ENCODE measurements around the gene DCTN2. TPM values are rescaled to one million over a fixed set of nuclear protein-coding genes. Genes with fewer than 3 reads are reported as not detected.

DCTN2 gene
- total and polyA plus RNA-seq, 7 experiments from 2014 or later = 52.1 to 78.8 (median 63.0) TPM

DNA sequence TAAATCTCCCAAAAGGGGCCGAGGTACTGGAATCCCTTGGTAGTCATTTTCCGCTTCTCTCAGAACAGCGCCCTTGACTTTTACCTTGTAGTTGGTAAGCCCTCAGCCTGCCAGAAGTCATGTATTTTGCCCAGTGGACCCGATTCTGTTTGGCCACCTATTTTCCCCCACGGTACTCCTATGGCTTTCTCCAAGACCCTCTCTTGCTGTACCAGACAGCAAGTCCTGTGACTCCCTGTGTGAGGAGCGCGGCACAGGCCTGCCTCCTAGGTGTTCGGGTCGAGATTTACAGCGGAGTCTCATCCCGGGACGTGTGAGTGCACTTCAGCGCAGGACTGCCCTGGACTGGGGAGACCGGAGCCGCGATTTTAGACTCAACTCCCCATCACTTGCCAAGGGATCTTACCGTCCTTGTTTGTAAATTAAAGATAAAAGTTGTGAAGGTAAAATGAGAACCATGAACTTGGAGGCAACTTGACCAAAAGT is 25.4 kb downstream of the DCTN2 start:
- Histone ChIP-seq H3K9me3 (ENCODE audit: control insufficient read depth in 2 of 3, low read length in 3 of 3) (no peaks in the 10 kb centered on the region), H3K27ac (ENCODE audit: low read depth, low read length) (peak overlapping the region; percentile 91), H3K4me1 (ENCODE audit: control insufficient read depth in 2 of 2, insufficient read depth in 2 of 2, low read length in 2 of 2) (peaks cover 32 to 41% of the 10 kb centered on the region in 2 donors), H3K4me3 (ENCODE audit: low read length) (peak overlapping the region; percentile 68), H3K36me3 (ENCODE audit: control insufficient read depth in 2 of 3, insufficient read depth in 3 of 3, low read length in 3 of 3) (peaks cover 0 to 38% (median under 1%) of the 10 kb centered on the region in 3 experiments), H3K27me3 (ENCODE audit: control insufficient read depth in 2 of 2, insufficient read depth in 2 of 2, low read length in 2 of 2) (no peaks in the 10 kb centered on the region)
- Mint-ChIP-seq H3K36me3 (peaks cover 0 to 24% (median 5%) of the 10 kb centered on the region in 5 donors), H3K9me3 (peaks cover 0 to 14% (median 0%) of the 10 kb centered on the region in 11 donors), H3K4me1 (peaks cover 47 to 69% (median 57%) of the 10 kb centered on the region in 7 donors), H3K27me3 (peaks cover 0 to 7% (median 0%) of the 10 kb centered on the region in 5 donors), H3K27ac (peak overlapping the region; percentile 97 to 100 (median 99)), H3K4me3 (peak overlapping the region; percentile 89 to 99 (median 98))
- intact Hi-C loops (cut with micrococcal nuclease) = loop anchor here (1.0 to 10.0 kb wide), 11 partner anchors 61 to 1705 kb away; partner anchors contain the start of genes NAB2 (in 2 of the 2), DGKA (in 1 of the 2), NACA (in 1 of the 2) and RPL41 (in 1 of the 2)
- no peak for ATAC-seq
- ChIA-PET CTCF (interaction anchor here (1.0 kb wide), 1 partner anchor 63 kb away, joined by 5 read pairs; no protein-coding TSS in a partner anchor), POLR2A (interaction anchor here (1.0 to 2.6 kb wide), 7 partner anchors 9 to 60 kb away, joined by 3 to 50 read pairs (median 4); partner anchors contain the start of genes ARHGAP9 and DCTN2)
- DNase-seq = peak in 4 of 9 donors; percentile 24 to 40 (median 32)

- intact Hi-C loops (cut with micrococcal nuclease) = loop anchor here (1.0 to 10.0 kb wide), 19 partner anchors 27 to 1588 kb away; partner anchors contain the start of genes CDK4 (in 2 of the 2), DCTN2 (in 2 of the 2), GLI1 (in 2 of the 2) and NAB2 (in 2 of the 2)
- H3K36me3 ChIP-seq (ENCODE audit: control insufficient read depth in 2 of 3, insufficient read depth in 3 of 3, low read length in 3 of 3) = peaks cover 8 to 38% (median 8%) of the 10 kb centered on the region in 3 experiments
- H3K4me1 Mint-ChIP-seq = peaks cover 47 to 80% (median 56%) of the 10 kb centered on the region in 7 donors
- POLR2A ChIA-PET = interaction anchor here (0.8 to 2.6 kb wide), 19 partner anchors 8 to 71 kb away, joined by 3 to 50 read pairs (median 4); partner anchors contain the start of genes ARHGAP9, DCTN2 and PIP4K2C
- peak within 1 kb of the TSS; percentile 95 for H3K27ac ChIP-seq (ENCODE audit: low read depth, low read length)
- peak within 1 kb of the TSS; percentile 97 to 100 (median 99) for H3K27ac Mint-ChIP-seq
- peaks cover 0 to 14% (median 0%) of the 10 kb centered on the region in 11 donors for H3K9me3 Mint-ChIP-seq
- H3K27me3 ChIP-seq (ENCODE audit: control insufficient read depth in 2 of 2, insufficient read depth in 2 of 2, low read length in 2 of 2) = no peaks in the 10 kb centered on the region
- peaks cover 32 to 41% of the 10 kb centered on the region in 2 donors for H3K4me1 ChIP-seq (ENCODE audit: control insufficient read depth in 2 of 2, insufficient read depth in 2 of 2, low read length in 2 of 2)
- CTCF ChIA-PET = interaction anchor here (0.6 to 1.0 kb wide), 3 partner anchors 16 to 71 kb away, joined by 3 to 5 read pairs (median 3); partner anchors contain the start of gene PIP4K2C
- ATAC-seq (peak; percentile 89), DNase-seq (peak; percentile 98 to 99 (median 99))
- H3K27me3 Mint-ChIP-seq = peaks cover 0 to 7% (median 0%) of the 10 kb centered on the region in 5 donors
- peaks cover 0 to 31% (median 15%) of the 10 kb centered on the region in 5 donors for H3K36me3 Mint-ChIP-seq
- peak within 1 kb of the TSS; percentile 100 for H3K4me3 ChIP-seq (ENCODE audit: low read length)
- peak within 1 kb of the TSS; percentile 89 to 99 (median 98) for H3K4me3 Mint-ChIP-seq
- H3K9me3 ChIP-seq (ENCODE audit: control insufficient read depth in 2 of 3, low read length in 3 of 3) = no peaks in the 10 kb centered on the region
These were observed 26.8 kb downstream of the DCTN2 start, which contains the start of gene DDIT3 for GRCh38 chr12:57520053-57520818. Gene DDIT3, minus strand, starts transcription at chr12:57520514. Its CDS starts 3,108 bp downstream, at chr12:57517406.

- H3K4me1 Mint-ChIP-seq = peaks cover 44 to 77% (median 56%) of the 10 kb centered on the region in 7 donors
- ChIA-PET POLR2A (interaction anchor here (0.8 to 2.6 kb wide), 13 partner anchors 8 to 221 kb away, joined by 3 to 50 read pairs (median 4); partner anchors contain the start of genes ARHGAP9 and DCTN2), CTCF (interaction anchor here (0.9 kb wide), 1 partner anchor 16 kb away, joined by 3 read pairs; no protein-coding TSS in a partner anchor)
- peaks cover 0 to 14% (median 0%) of the 10 kb centered on the region in 11 donors for H3K9me3 Mint-ChIP-seq
- no peaks in the 10 kb centered on the region for H3K9me3 ChIP-seq (ENCODE audit: control insufficient read depth in 2 of 3, low read length in 3 of 3)
- DNase-seq (peak in 5 of 9 donors; percentile 6 to 34 (median 29)), ATAC-seq (no peak)
- no peaks in the 10 kb centered on the region for H3K27me3 ChIP-seq (ENCODE audit: control insufficient read depth in 2 of 2, insufficient read depth in 2 of 2, low read length in 2 of 2)
- H3K4me3 ChIP-seq (ENCODE audit: low read length) = peak overlapping the region; percentile 100
- peak overlapping the region; percentile 95 for H3K27ac ChIP-seq (ENCODE audit: low read depth, low read length)
- peaks cover 32 to 41% of the 10 kb centered on the region in 2 donors for H3K4me1 ChIP-seq (ENCODE audit: control insufficient read depth in 2 of 2, insufficient read depth in 2 of 2, low read length in 2 of 2)
- H3K27me3 Mint-ChIP-seq = peaks cover 0 to 7% (median 0%) of the 10 kb centered on the region in 5 donors
- intact Hi-C loops (cut with micrococcal nuclease) = loop anchor here (1.0 to 10.0 kb wide), 19 partner anchors 28 to 1587 kb away; partner anchors contain the start of genes CDK4 (in 2 of the 2), DCTN2 (in 2 of the 2), GLI1 (in 2 of the 2) and NAB2 (in 2 of the 2)
- H3K36me3 ChIP-seq (ENCODE audit: control insufficient read depth in 2 of 3, insufficient read depth in 3 of 3, low read length in 3 of 3) = peaks cover 9 to 38% (median 13%) of the 10 kb centered on the region in 3 experiments
- H3K4me3 Mint-ChIP-seq = peak overlapping the region; percentile 89 to 99 (median 98)
- H3K27ac Mint-ChIP-seq = peak overlapping the region; percentile 97 to 100 (median 99)
- H3K36me3 Mint-ChIP-seq = peaks cover 0 to 31% (median 17%) of the 10 kb centered on the region in 5 donors
These were observed 27.3 kb downstream of the DCTN2 start for GRCh38 chr12:57519796-57520052.

- peaks cover 0 to 28% (median 21%) of the 10 kb centered on the region in 5 donors for H3K36me3 Mint-ChIP-seq
- Histone ChIP-seq H3K9me3 (ENCODE audit: control insufficient read depth in 2 of 3, low read length in 3 of 3) (no peaks in the 10 kb centered on the region), H3K4me1 (ENCODE audit: control insufficient read depth in 2 of 2, insufficient read depth in 2 of 2, low read length in 2 of 2) (peaks cover 32 to 40% of the 10 kb centered on the region in 2 donors), H3K27me3 (ENCODE audit: control insufficient read depth in 2 of 2, insufficient read depth in 2 of 2, low read length in 2 of 2) (no peaks in the 10 kb centered on the region), H3K36me3 (ENCODE audit: control insufficient read depth in 2 of 3, insufficient read depth in 3 of 3, low read length in 3 of 3) (peaks cover 9 to 38% (median 13%) of the 10 kb centered on the region in 3 experiments), H3K27ac (ENCODE audit: low read depth, low read length) (peak overlapping the region; percentile 95), H3K4me3 (ENCODE audit: low read length) (peak overlapping the region; percentile 100)
- ChIA-PET CTCF (interaction anchor here (0.6 to 0.9 kb wide), 2 partner anchors 15 to 275 kb away, joined by 3 read pairs; no protein-coding TSS in a partner anchor), POLR2A (interaction anchor here (0.7 to 2.6 kb wide), 13 partner anchors 10 to 222 kb away, joined by 3 to 50 read pairs (median 4); partner anchors contain the start of genes ARHGAP9 and DCTN2)
- H3K4me1 Mint-ChIP-seq = peaks cover 39 to 72% (median 51%) of the 10 kb centered on the region in 7 donors
- peak overlapping the region; percentile 89 to 99 (median 98) for H3K4me3 Mint-ChIP-seq
- DNase-seq = peak in 4 of 9 donors; percentile 10 to 44 (median 19)
- intact Hi-C loops (cut with micrococcal nuclease) = no loop called here
- ATAC-seq = no peak
- peaks cover 0 to 13% (median 0%) of the 10 kb centered on the region in 11 donors for H3K9me3 Mint-ChIP-seq
- H3K27ac Mint-ChIP-seq = peak overlapping the region; percentile 97 to 100 (median 99)
- H3K27me3 Mint-ChIP-seq = peaks cover 0 to 7% (median 0%) of the 10 kb centered on the region in 5 donors
These were observed 27.8 kb downstream of the DCTN2 start for GRCh38 chr12:57518920-57519795.

DNA sequence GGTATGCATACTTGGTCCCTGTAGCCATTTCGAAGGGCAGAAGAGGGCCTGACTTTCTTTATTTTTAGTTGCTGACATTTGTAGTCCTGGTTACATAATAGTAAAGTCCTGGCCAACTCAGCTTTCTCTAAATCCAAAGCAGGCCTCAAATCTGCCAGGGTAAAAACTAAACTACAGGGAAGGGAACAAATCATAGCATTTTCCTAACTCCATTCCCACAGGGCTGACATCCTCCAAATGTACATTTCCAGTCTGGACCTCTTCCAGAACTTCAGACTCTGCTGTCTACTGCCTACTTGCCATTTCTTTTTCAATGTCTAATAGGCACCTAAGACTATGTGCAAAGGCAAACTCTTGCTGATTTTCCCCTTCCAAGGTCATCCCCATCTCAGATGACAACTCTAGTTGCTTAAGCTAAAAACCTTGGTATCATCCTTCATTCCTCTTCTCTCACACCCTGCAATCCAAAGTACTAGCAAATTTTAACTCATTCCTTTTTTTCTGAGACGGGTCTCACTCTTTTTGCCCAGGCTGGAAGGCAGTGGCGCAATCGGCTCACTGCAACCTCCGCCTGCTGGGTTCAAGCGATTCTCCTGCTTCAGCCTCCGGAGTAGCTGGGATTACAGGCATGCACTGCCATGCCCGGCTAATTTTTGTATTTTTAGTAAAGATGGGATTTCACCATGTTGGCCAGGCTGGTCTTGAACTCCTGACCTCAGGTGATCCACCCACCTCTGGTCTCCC is 28.6 kb downstream of the DCTN2 start:
- DNase-seq (no peak), ATAC-seq (no peak)
- intact Hi-C loops (cut with micrococcal nuclease) = no loop called here
- Mint-ChIP-seq H3K36me3 (peaks cover 0 to 32% (median 22%) of the 10 kb centered on the region in 5 donors), H3K4me1 (peaks cover 31 to 63% (median 43%) of the 10 kb centered on the region in 7 donors), H3K9me3 (peaks cover 0 to 11% (median 0%) of the 10 kb centered on the region in 11 donors), H3K27ac (peak overlapping the region; percentile 77 to 100 (median 99)), H3K4me3 (peak overlapping the region; percentile 23 to 99 (median 98)), H3K27me3 (peaks cover 0 to 7% (median 0%) of the 10 kb centered on the region in 5 donors)
- CTCF ChIA-PET = no interaction called here
- H3K4me1 ChIP-seq (ENCODE audit: control insufficient read depth in 2 of 2, insufficient read depth in 2 of 2, low read length in 2 of 2) = peaks cover 24 to 32% of the 10 kb centered on the region in 2 donors
- H3K9me3 ChIP-seq (ENCODE audit: control insufficient read depth in 2 of 3, low read length in 3 of 3) = no peaks in the 10 kb centered on the region
- POLR2A ChIA-PET = interaction anchor here (0.7 to 3.3 kb wide), 6 partner anchors 11 to 223 kb away, joined by 3 to 16 read pairs (median 4); partner anchors contain the start of gene ARHGAP9
- peak overlapping the region; percentile 95 for H3K27ac ChIP-seq (ENCODE audit: low read depth, low read length)
- no peaks in the 10 kb centered on the region for H3K27me3 ChIP-seq (ENCODE audit: control insufficient read depth in 2 of 2, insufficient read depth in 2 of 2, low read length in 2 of 2)
- peaks cover 10 to 43% (median 13%) of the 10 kb centered on the region in 3 experiments for H3K36me3 ChIP-seq (ENCODE audit: control insufficient read depth in 2 of 3, insufficient read depth in 3 of 3, low read length in 3 of 3)
- H3K4me3 ChIP-seq (ENCODE audit: low read length) = no peak overlapping the region
